Heart right ventricle (tissue), 16 donors: ENCODE data around the gene PLA2G1B. TPM values are rescaled to one million over a fixed set of nuclear protein-coding genes. Genes with fewer than 3 reads are reported as not detected.
A peak's percentile ranks its signal among the peaks of the same experiment; 100 is the strongest.

ENCODE experiments used
- ATAC-seq, 8 donors: fragments of 200-7000 bp; cut with Tn5 transposase; one replicate each; pipeline ENCODE4 v1.9.1; 2020; ENCODE audit warnings: mild to moderate bottlenecking in 8 of 8, moderate library complexity in 8 of 8, moderate number of reproducible peaks in 1 of 8
- DNase-seq, 2 donors: peaks; one replicate each; pipeline ENCODE4 v3.0.0-alpha.2; 2020
- H3K27ac ChIP-seq, 10 donors: fragments of 200-600 bp; sonication (generic) in 2 of 10; one replicate each; pipeline versions ENCODE4 v1.5.0 to v1.8.0; 2020 to 2022; ENCODE audit warnings: mild to moderate bottlenecking in 3 of 10
- H3K27me3 ChIP-seq, 7 donors: fragments of 200-600 bp; one replicate each; pipeline ENCODE4 v1.8.0; 2021 to 2022; ENCODE audit warnings: mild to moderate bottlenecking in 2 of 7
- H3K36me3 ChIP-seq, 9 donors: fragments of 200-600 bp; sonication (generic) in 1 of 9; one replicate each; pipeline versions ENCODE4 v1.5.0 to v1.8.0; 2020 to 2022; ENCODE audit warnings: mild to moderate bottlenecking in 2 of 9
- H3K4me1 ChIP-seq, 9 donors: fragments of 200-600 bp; sonication (generic) in 1 of 9; one replicate each; pipeline versions ENCODE4 v1.5.0 to v1.8.0; 2020 to 2022; ENCODE audit warnings: mild to moderate bottlenecking in 4 of 9
- H3K4me3 ChIP-seq, 10 donors: fragments of 200-600 bp; sonication (generic) in 2 of 10; one replicate each; pipeline versions ENCODE4 v1.5.0 to v1.8.0; 2020 to 2022; ENCODE audit warnings: mild to moderate bottlenecking in 7 of 10, moderate library complexity in 2 of 10
- H3K9me3 ChIP-seq, 11 donors: fragments of 200-600 bp in 10 of 11; sonication (generic) in 2 of 11; one replicate each; pipeline versions ENCODE4 v1.5.0 to v1.8.0; 2013 to 2022; ENCODE audit warnings: mild to moderate bottlenecking in 2 of 11, control low read depth in 1 of 11, moderate library complexity in 1 of 11
- WGBS, 2 donors: extraction: QIAGEN DNeasy Blood & Tissue Kit; methylation state at CpG; one replicate each; pipeline ENCODE4 v1.1.7; 2013; ENCODE audit warnings: inconsistent platforms in 1 of 2; 5-methylcytosine and 5-hydroxymethylcytosine counted together
- intact Hi-C, 10 donors: fragments of 100-400 bp; cut with DNase I; formaldehyde crosslinking; loops; one replicate each; pipeline versions ENCODE4 v1.11.1 to v1.14.2; 2022
- polyA plus RNA-seq, 2 donors: library from polyadenylated mRNA; stranded (reverse); fragments of 200-250 nt; gene quantifications; one replicate each; pipeline ENCODE4 v1.2.3, GENCODE V29; 2013
- total RNA-seq, 10 donors: library from RNA; stranded (reverse); fragmentation: NEBNext Ultra II Directional in 3 of 10; extraction: Animal tissue kit (Norgen Biotek cat#: 25700) in 3 of 10; gene quantifications; one replicate each; pipeline versions ENCODE4 v1.2.1 to v1.2.4, GENCODE V29; 2021 to 2023
- TF ChIP-seq, protein P1 (sequence below), 9 donors: fragments of 200-600 bp; sonication (generic) in 2 of 9; IDR thresholded peaks; one replicate each; pipeline versions ENCODE4 v1.5.0 to v1.8.0; 2021 to 2022; ENCODE audit warnings: antibody characterized with exemption in 9 of 9, mild to moderate bottlenecking in 5 of 9, moderate library complexity in 1 of 9
- donor health status: Arrhythmogenic right ventricular cardiomyopathy.
- donor health status: ischemic (EF 13 %, LVEDD 7.1; RV severe dilation, severe dysfunction).
- donor health status: healthy with polysubstance abuse.
- donor health status: DM: no; HTN: yes; CAD: no.
- donor health status: DM: no; HTN: no; CAD: no.
- donor health status: ischemic (EF 25% LVEDD 6.9; RV normal size, moderate dysfunction).
- donor health status: ischemic (EF 25% LVEDD 5.7; RV mildly dilated, moderate dysfunction).
- donor health status: healthy.
- donor health status: DM: yes; HTN: yes; CAD: no.
- donor health status: Ischemic cardiomyopathy.
- donor health status: ischemic (EF 35%, LVEDD 5.7; RV mildly dilated, moderate dysfunction).
- donor health status: nonischemic (EF 11% LVEDD 7.7; RV severe dilation, severe dysfunction).
- donor health status: DM: yes; HTN: yes; CAD: no.
- donor health status: PGD.
- donor health status: ischemic (EF 29% LVEDD 5.4; RV normal size, mild dysfunction).
- donor health status: nonischemic (EF 23%, LVEDD 6.1; RV moderate dilation, normal function).

The PLA2G1B gene
- total and polyA plus RNA-seq, 12 donors = 0.22 to 1.8 (median 0.86) TPM; not detected in 4

DNA sequence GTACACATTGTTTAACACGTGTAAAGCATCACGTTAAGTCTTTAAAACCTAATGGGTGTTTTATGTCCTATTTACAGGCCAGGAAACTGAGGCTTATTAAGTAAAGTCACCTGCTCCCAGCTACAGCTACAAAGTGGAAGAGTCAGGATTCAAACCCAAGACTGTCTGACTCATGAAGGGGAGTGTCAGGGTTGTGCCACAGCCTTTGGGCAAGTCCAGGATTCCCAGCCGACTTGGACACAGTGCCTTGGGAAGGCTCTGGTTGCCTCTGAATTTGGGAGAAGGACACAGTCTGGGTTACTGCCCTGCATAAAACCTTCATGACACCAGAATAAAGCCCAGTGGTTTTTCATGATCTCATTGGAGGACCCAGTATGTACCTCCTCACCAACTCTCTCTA lies 43.2 kb downstream of the PLA2G1B start:
- Histone ChIP-seq H3K36me3 (no peaks in the 10 kb centered on the region), H3K4me3 (no peak overlapping the region), H3K9me3 (no peaks in the 10 kb centered on the region), H3K4me1 (no peaks in the 10 kb centered on the region), H3K27me3 (no peaks in the 10 kb centered on the region), H3K27ac (no peak overlapping the region)
- ATAC-seq (no peak), DNase-seq (no peak)
- 87 to 96% methylated on average over 3 of the region's 3 CpGs for WGBS, 2 donors
- TF ChIP-seq, protein P1, sequence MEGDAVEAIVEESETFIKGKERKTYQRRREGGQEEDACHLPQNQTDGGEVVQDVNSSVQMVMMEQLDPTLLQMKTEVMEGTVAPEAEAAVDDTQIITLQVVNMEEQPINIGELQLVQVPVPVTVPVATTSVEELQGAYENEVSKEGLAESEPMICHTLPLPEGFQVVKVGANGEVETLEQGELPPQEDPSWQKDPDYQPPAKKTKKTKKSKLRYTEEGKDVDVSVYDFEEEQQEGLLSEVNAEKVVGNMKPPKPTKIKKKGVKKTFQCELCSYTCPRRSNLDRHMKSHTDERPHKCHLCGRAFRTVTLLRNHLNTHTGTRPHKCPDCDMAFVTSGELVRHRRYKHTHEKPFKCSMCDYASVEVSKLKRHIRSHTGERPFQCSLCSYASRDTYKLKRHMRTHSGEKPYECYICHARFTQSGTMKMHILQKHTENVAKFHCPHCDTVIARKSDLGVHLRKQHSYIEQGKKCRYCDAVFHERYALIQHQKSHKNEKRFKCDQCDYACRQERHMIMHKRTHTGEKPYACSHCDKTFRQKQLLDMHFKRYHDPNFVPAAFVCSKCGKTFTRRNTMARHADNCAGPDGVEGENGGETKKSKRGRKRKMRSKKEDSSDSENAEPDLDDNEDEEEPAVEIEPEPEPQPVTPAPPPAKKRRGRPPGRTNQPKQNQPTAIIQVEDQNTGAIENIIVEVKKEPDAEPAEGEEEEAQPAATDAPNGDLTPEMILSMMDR (IDR thresholded peaks at IDR 0.05) = no peak
- intact Hi-C loops = no loop called here

DNA sequence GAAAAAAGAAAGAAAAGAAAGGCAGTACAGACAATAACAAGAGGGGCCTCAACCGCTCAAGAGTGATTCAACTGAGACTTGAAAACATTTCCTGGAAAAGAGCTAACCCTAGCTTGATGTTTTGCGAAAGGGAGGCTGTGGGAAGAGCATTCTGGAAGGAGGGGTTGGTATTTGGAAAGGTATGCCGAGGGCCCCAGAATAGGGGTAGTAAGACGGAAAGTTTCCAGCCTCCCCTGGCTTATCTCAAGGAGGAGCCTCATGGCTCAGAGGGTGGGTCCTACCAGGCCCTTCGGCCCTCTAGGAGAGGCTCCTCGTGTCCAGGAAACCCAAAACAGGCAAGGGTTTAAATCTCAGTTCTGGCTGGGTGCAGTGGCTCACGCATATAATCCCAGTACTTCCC lies 44.3 kb downstream of the PLA2G1B start:
- Histone ChIP-seq H3K4me3 (no peak overlapping the region), H3K9me3 (no peaks in the 10 kb centered on the region), H3K27me3 (no peaks in the 10 kb centered on the region), H3K36me3 (no peaks in the 10 kb centered on the region), H3K4me1 (no peaks in the 10 kb centered on the region), H3K27ac (no peak overlapping the region)
- ATAC-seq (no peak), DNase-seq (no peak)
- WGBS, 2 donors = 62 to 64% methylated on average over 7 of the region's 7 CpGs
- intact Hi-C loops = no loop called here
- TF ChIP-seq, protein P1 (IDR thresholded peaks at IDR 0.05) = no peak

DNA sequence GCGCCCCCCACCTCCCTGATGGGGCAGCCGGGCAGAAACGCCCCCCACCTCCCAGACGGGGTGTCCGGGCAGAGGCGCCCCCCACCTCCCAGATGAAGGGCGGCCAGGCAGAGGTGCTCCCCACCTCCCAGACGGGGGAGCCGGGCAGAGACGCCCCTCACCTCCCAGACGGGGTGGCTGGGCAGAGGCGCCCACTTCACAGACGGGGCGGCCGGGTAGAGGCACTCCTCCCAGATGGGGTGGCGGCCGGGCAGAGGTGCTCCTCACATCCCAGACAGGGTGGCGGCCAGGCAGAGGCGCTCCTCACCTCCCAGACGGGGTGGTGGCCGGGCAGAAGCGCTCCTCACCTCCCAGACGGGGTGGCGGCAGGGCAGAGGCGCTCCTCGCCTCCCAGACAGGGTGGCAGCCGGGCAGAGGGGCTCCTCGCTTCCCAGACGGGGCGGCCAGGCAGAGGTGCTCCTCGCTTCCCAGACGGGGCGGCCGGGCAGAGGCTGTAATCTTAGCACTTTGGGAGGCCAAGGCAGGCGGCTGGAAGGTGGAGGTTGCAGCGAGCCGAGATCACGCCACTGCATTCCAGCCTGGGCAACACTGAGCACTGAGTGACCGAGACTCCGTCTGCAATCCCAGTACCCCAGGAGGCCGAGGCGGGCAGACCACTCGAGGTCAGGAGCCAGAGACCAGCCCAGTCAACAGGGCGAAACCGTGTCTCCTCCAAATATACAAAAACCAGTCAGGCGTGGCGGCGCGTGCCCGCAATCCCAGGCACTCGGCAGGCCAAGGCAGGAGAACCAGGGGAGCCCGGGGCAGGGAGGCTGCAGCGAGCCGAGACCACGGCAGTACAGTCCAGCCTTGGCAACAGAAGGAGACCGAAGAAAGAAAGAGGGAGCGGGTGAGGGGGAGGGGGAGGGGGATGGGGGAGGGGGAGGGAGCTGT lies 49.2 kb downstream of the PLA2G1B start:
- Histone ChIP-seq H3K27me3 (no peaks in the 10 kb centered on the region), H3K4me3 (no peak overlapping the region), H3K27ac (no peak overlapping the region), H3K36me3 (no peaks in the 10 kb centered on the region), H3K4me1 (no peaks in the 10 kb centered on the region), H3K9me3 (no peaks in the 10 kb centered on the region)
- WGBS, 2 donors = 96% methylated on average over 55 to 57 of the region's 57 CpGs
- peak in 1 of 8 donors; percentile 44 for ATAC-seq
- intact Hi-C loops = no loop called here
- TF ChIP-seq, protein P1 (IDR thresholded peaks at IDR 0.05) = no peak
- DNase-seq = no peak

DNA sequence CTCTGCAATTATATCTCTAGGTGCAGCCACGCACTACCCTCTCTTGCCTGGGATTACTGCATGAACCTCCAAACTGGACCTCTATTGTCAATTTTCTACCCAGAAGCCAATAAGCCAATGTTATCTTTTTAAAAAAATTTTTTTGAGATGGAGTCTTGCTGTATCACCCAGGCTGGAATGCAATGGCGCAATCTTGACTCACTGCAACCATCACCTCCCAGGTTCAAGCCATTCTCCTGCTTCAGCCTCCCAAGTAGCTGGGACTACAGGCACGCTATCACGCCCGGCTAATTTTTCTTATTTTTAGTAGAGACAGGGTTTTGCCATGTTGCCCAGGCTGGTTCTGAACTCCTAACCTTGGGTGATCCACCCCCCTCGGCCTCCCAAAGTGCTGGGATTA lies 50.8 kb downstream of the PLA2G1B start:
- Histone ChIP-seq H3K4me3 (no peak overlapping the region), H3K27ac (no peak overlapping the region), H3K27me3 (no peaks in the 10 kb centered on the region), H3K36me3 (no peaks in the 10 kb centered on the region), H3K4me1 (no peaks in the 10 kb centered on the region), H3K9me3 (no peaks in the 10 kb centered on the region)
- TF ChIP-seq, protein P1 (IDR thresholded peaks at IDR 0.05) = no peak
- intact Hi-C loops = no loop called here
- DNase-seq = no peak
- no peak for ATAC-seq
- WGBS, 2 donors = 89 to 90% methylated on average over 6 of the region's 6 CpGs

Other genes starting within 250 kb of the PLA2G1B start
- gene RAB35, start 211.0 kb downstream of the PLA2G1B start, total RNA-seq = 10 to 100 TPM; 15.4 to 33.6 (median 24.3) TPM
- 10 to 100 TPM; 13.3 to 24.1 TPM for gene RAB35, start 211.0 kb downstream of the PLA2G1B start, polyA plus RNA-seq
- gene GCN1, start 133.1 kb downstream of the PLA2G1B start, total RNA-seq = 10 to 100 TPM; 30.4 to 41.3 (median 35.0) TPM
- gene GCN1, start 133.1 kb downstream of the PLA2G1B start, polyA plus RNA-seq = 10 to 100 TPM in 1 of 2 donors, 1 to 10 TPM in 1; 9.7 to 17.2 TPM
- gene RPLP0, start 126.7 kb downstream of the PLA2G1B start, total RNA-seq = 1,000 to 10,000 TPM in 1 of 10 donors, 100 to 1,000 TPM in 9; 578 to 1,255 (median 694) TPM
- 1,000 to 10,000 TPM in 1 of 2 donors, 100 to 1,000 TPM in 1; 852 to 3,129 TPM for gene RPLP0, start 126.7 kb downstream of the PLA2G1B start, polyA plus RNA-seq
- 10 to 100 TPM; 52.0 to 83.7 (median 63.3) TPM for gene PXN, start 62.0 kb downstream of the PLA2G1B start, total RNA-seq
- 100 to 1,000 TPM in 1 of 2 donors, 10 to 100 TPM in 1; 41.2 to 123 TPM for gene PXN, start 62.0 kb downstream of the PLA2G1B start, polyA plus RNA-seq
- over 10,000 TPM in 7 of 10 donors, 1,000 to 10,000 TPM in 3; 5,348 to 18,425 (median 10,263) TPM for gene RNU4-2, start 35.9 kb downstream of the PLA2G1B start, total RNA-seq
- not detected for gene RNU4-2, start 35.9 kb downstream of the PLA2G1B start, polyA plus RNA-seq
- 1,000 to 10,000 TPM in 6 of 10 donors, 100 to 1,000 TPM in 4; 426 to 3,423 (median 1,870) TPM for gene RNU4-1, start 34.5 kb downstream of the PLA2G1B start, total RNA-seq
- not detected for gene RNU4-1, start 34.5 kb downstream of the PLA2G1B start, polyA plus RNA-seq
- 1 to 10 TPM; 3.7 to 9.0 (median 4.7) TPM for gene SIRT4, start 25.5 kb downstream of the PLA2G1B start, total RNA-seq
- 1 to 10 TPM; 2.8 to 6.2 TPM for gene SIRT4, start 25.5 kb downstream of the PLA2G1B start, polyA plus RNA-seq
- gene MSI1, start 41.4 kb upstream of the PLA2G1B start, total RNA-seq = 1 to 10 TPM; 2.8 to 9.6 (median 6.4) TPM
- 1 to 10 TPM; 1.1 to 2.9 TPM for gene MSI1, start 41.4 kb upstream of the PLA2G1B start, polyA plus RNA-seq
- gene COX6A1, start 110.3 kb upstream of the PLA2G1B start, total RNA-seq = 100 to 1,000 TPM; 101 to 180 (median 151) TPM
- 100 to 1,000 TPM; 531 to 859 TPM for gene COX6A1, start 110.3 kb upstream of the PLA2G1B start, polyA plus RNA-seq
- gene TRIAP1, start 118.6 kb upstream of the PLA2G1B start, total RNA-seq = 10 to 100 TPM; 10.1 to 18.4 (median 13.0) TPM
- 10 to 100 TPM; 12.0 to 28.9 TPM for gene TRIAP1, start 118.6 kb upstream of the PLA2G1B start, polyA plus RNA-seq
- gene GATC, start 118.7 kb upstream of the PLA2G1B start, total RNA-seq = 10 to 100 TPM in 7 of 10 donors, 1 to 10 TPM in 3; 6.4 to 17.0 (median 11.1) TPM
- gene GATC, start 118.7 kb upstream of the PLA2G1B start, polyA plus RNA-seq = 1 to 10 TPM; 6.0 to 7.3 TPM
- 10 to 100 TPM; 25.4 to 54.7 (median 32.0) TPM for gene SRSF9, start 142.0 kb upstream of the PLA2G1B start, total RNA-seq
- gene SRSF9, start 142.0 kb upstream of the PLA2G1B start, polyA plus RNA-seq = 10 to 100 TPM; 29.8 to 42.9 TPM
- 100 to 1,000 TPM in 9 of 10 donors, 10 to 100 TPM in 1; 94.0 to 227 (median 120) TPM for gene DYNLL1, start 168.3 kb upstream of the PLA2G1B start, total RNA-seq
- gene DYNLL1, start 168.3 kb upstream of the PLA2G1B start, polyA plus RNA-seq = 100 to 1,000 TPM; 136 to 352 TPM
- 10 to 100 TPM; 32.0 to 56.0 (median 43.6) TPM for gene COQ5, start 201.4 kb upstream of the PLA2G1B start, total RNA-seq
- gene COQ5, start 201.4 kb upstream of the PLA2G1B start, polyA plus RNA-seq = 10 to 100 TPM; 32.5 to 64.5 TPM
- 100 to 1,000 TPM; 228 to 359 (median 271) TPM for gene RNF10, start 206.6 kb upstream of the PLA2G1B start, total RNA-seq
- gene RNF10, start 206.6 kb upstream of the PLA2G1B start, polyA plus RNA-seq = 100 to 1,000 TPM; 218 to 778 TPM